A549 (cell line): ENCODE data around the gene SWAP70. TPM values are rescaled to one million over a fixed set of nuclear protein-coding genes. Genes with fewer than 3 reads are reported as not detected.

ENCODE experiments used
- ATAC-seq, 2 experiments: fragments of 200-7000 bp in 1 of 2; fragments of >200 bp in 1 of 2; cut with Nextera tagmentation in 1 of 2; cut with Tn5 transposase in 1 of 2; 3 replicates each; pipeline versions ENCODE4 v1.8.0 to v1.9.1; 2018 to 2020; ENCODE audit warnings: mild to moderate bottlenecking in 1 of 2, moderate library complexity in 1 of 2
- CTCF ChIA-PET: fragments of 300-600 bp; sonication (Branson Sonifier 250); formaldehyde crosslinking; extraction: SDS; loops from one replicate; lab custom pipeline; 2021; ENCODE audit warnings: antibody characterized with exemption, inconsistent platforms; lab: Yijun Ruan, JAX
- POLR2A ChIA-PET: fragments of 350-600 bp; formaldehyde crosslinking; extraction: SDS; loops from one replicate; lab custom pipeline; 2021; ENCODE audit warnings: antibody characterized with exemption, inconsistent platforms; lab: Yijun Ruan, JAX
- DNase-seq, 2 experiments: peaks; one replicate each; pipeline versions ENCODE4 v3.0.0 to v3.0.0-alpha.2; 2011 to 2016; ENCODE audit warnings: low read depth in 1 of 2, low spot score in 1 of 2
- FAIRE-seq: peaks from 2 replicates; lab custom pipeline; 2011; peaks lifted over from hg19 to GRCh38; lab: Jason Lieb, UNC
- H3K27ac ChIP-seq, 2 experiments: fragments of >200 bp; sonication (Bioruptor Twin); formaldehyde crosslinking; 3 replicates each; pipeline ENCODE4 v1.5.1; 2016 to 2017
- H3K4me1 ChIP-seq: fragments of >200 bp; sonication (Bioruptor Twin); formaldehyde crosslinking; 3 replicates; pipeline ENCODE4 v1.6.1; 2016
- H3K4me2 ChIP-seq: fragments of >200 bp; sonication (Bioruptor Twin); formaldehyde crosslinking; 3 replicates; pipeline ENCODE4 v1.6.1; 2016
- H3K4me3 ChIP-seq: fragments of >200 bp; sonication (Bioruptor Twin); formaldehyde crosslinking; 3 replicates; pipeline ENCODE4 v1.5.1; 2016
- H3K9me3 ChIP-seq: fragments of >200 bp; sonication (Bioruptor Twin); formaldehyde crosslinking; 3 replicates; pipeline ENCODE4 v1.6.1; 2016
- BCL3 ChIP-seq: fragments of >200 bp; sonication (Bioruptor Twin); formaldehyde crosslinking; IDR thresholded peaks from 3 replicates; pipeline ENCODE4 v1.6.1; 2016
- CBX8 ChIP-seq: fragments of 200-600 bp; sonication (generic); IDR thresholded peaks from 2 replicates; pipeline ENCODE4 v1.6.1; 2016
- CEBPB ChIP-seq, 2 experiments: fragments of >200 bp in 1 of 2; sonication (Bioruptor Twin) in 1 of 2; formaldehyde crosslinking in 1 of 2; IDR thresholded peaks; 2 replicates each; pipeline ENCODE4 v1.6.1; 2012 to 2016
- CHD2 ChIP-seq: fragments of 150-350 bp; IDR thresholded peaks from 2 replicates; pipeline ENCODE4 v1.6.1; 2014; ENCODE audit warnings: low read length; ENCODE audit not compliant: partially characterized antibody
- CHD4 ChIP-seq: fragments of 200-600 bp; sonication (generic); IDR thresholded peaks from 2 replicates; pipeline ENCODE4 v1.6.1; 2016; ENCODE audit warnings: antibody characterized with exemption, mild to moderate bottlenecking, borderline replicate concordance
- CTCF ChIP-seq: fragments of >200 bp; sonication (Bioruptor Twin); formaldehyde crosslinking; IDR thresholded peaks from 3 replicates; pipeline ENCODE4 v1.5.1; 2016
- ESRRA ChIP-seq: fragments of 150-350 bp; IDR thresholded peaks from 2 replicates; pipeline ENCODE4 v1.6.1; 2014; ENCODE audit warnings: mild to moderate bottlenecking, low read length, borderline replicate concordance
- FOXS1 ChIP-seq: fragments of 250-450 bp; sonication (Bioruptor Pico); IDR thresholded peaks from 2 replicates; pipeline ENCODE4 v1.5.0; 2020; ENCODE audit warnings: mild to moderate bottlenecking, moderate library complexity
- HDAC2 ChIP-seq: fragments of 200-600 bp; sonication (generic); IDR thresholded peaks from 2 replicates; pipeline ENCODE4 v1.6.1; 2016
- HES2 ChIP-seq: fragments of >200 bp; sonication (Bioruptor Twin); formaldehyde crosslinking; IDR thresholded peaks from 2 replicates; pipeline ENCODE4 v1.6.1; 2016
- HMGXB4 ChIP-seq: fragments of 250-450 bp; sonication (Bioruptor Pico); IDR thresholded peaks from 2 replicates; pipeline ENCODE4 v1.5.0; 2021; ENCODE audit warnings: mild to moderate bottlenecking, moderate library complexity, borderline replicate concordance
- HOXB13 ChIP-seq: fragments of 250-450 bp; sonication (Bioruptor Pico); IDR thresholded peaks from 2 replicates; pipeline ENCODE4 v1.5.0; 2020; ENCODE audit warnings: low read depth, mild to moderate bottlenecking, moderate library complexity
- JUNB ChIP-seq: fragments of >200 bp; sonication (Bioruptor Twin); formaldehyde crosslinking; IDR thresholded peaks from 2 replicates; pipeline ENCODE4 v1.6.1; 2016
- KDM5A ChIP-seq: fragments of 200-600 bp; sonication (generic); IDR thresholded peaks from 2 replicates; pipeline ENCODE4 v1.6.1; 2016; ENCODE audit warnings: antibody characterized with exemption, mild to moderate bottlenecking
- MAFK ChIP-seq: fragments of 450-650 bp; IDR thresholded peaks from 2 replicates; pipeline ENCODE4 v1.6.1; 2014; ENCODE audit not compliant: partially characterized antibody
- MAZ ChIP-seq: fragments of 150-350 bp; IDR thresholded peaks from 2 replicates; pipeline ENCODE4 v1.6.1; 2014; ENCODE audit warnings: antibody characterized with exemption, low read depth, low read length, borderline replicate concordance
- NPAS2 ChIP-seq: fragments of 250-450 bp; sonication (Bioruptor Pico); IDR thresholded peaks from 2 replicates; pipeline ENCODE4 v1.8.0; 2022; ENCODE audit warnings: mild to moderate bottlenecking, moderate library complexity, borderline replicate concordance
- NR3C1 ChIP-seq: fragments of >200 bp; sonication (Bioruptor Twin); formaldehyde crosslinking; IDR thresholded peaks from 3 replicates; pipeline ENCODE4 v1.6.1; 2017
- PHF8 ChIP-seq: fragments of 200-600 bp; sonication (generic); IDR thresholded peaks from 2 replicates; pipeline ENCODE4 v1.6.1; 2016; ENCODE audit warnings: low read depth, mild to moderate bottlenecking, antibody characterized with exemption, moderate library complexity, borderline replicate concordance
- POLR2AphosphoS2 ChIP-seq: conservative IDR thresholded peaks from 2 replicates; pipeline ENCODE4 v1.6.1; 2012; ENCODE audit warnings: low read length, improper control_type of control experiment, inconsistent platforms
- RAD21 ChIP-seq, 2 experiments: fragments of >200 bp in 1 of 2; sonication (Bioruptor Twin) in 1 of 2; formaldehyde crosslinking in 1 of 2; IDR thresholded peaks in 1 of 2; conservative IDR thresholded peaks in 1 of 2; 2 replicates in 1 of 2; 3 replicates in 1 of 2; pipeline ENCODE4 v1.6.1; 2012 to 2018; ENCODE audit warnings: inconsistent platforms in 1 of 2
- RCOR1 ChIP-seq: fragments of 150-350 bp; IDR thresholded peaks from 2 replicates; pipeline ENCODE4 v1.6.1; 2014; ENCODE audit warnings: antibody characterized with exemption, low read length, low read depth
- REST ChIP-seq: fragments of 200-600 bp; sonication (generic); IDR thresholded peaks from 2 replicates; pipeline ENCODE4 v1.6.1; 2016; ENCODE audit warnings: antibody characterized with exemption, mild to moderate bottlenecking, moderate library complexity
- RFX5 ChIP-seq: fragments of 450-650 bp; IDR thresholded peaks from 2 replicates; pipeline ENCODE4 v1.7.1; 2014; ENCODE audit warnings: antibody characterized with exemption, mild to moderate bottlenecking, moderate library complexity
- SREBF2 ChIP-seq: fragments of 450-650 bp; IDR thresholded peaks from 2 replicates; pipeline ENCODE4 v1.6.1; 2014; ENCODE audit warnings: mild to moderate bottlenecking, moderate library complexity
- TFCP2L1 ChIP-seq: fragments of 250-450 bp; sonication (Bioruptor Pico); IDR thresholded peaks from 2 replicates; pipeline ENCODE4 v1.5.0; 2021; ENCODE audit warnings: mild to moderate bottlenecking
- ZC3H11A ChIP-seq: fragments of 450-650 bp; IDR thresholded peaks from 2 replicates; pipeline ENCODE4 v1.6.1; 2014; ENCODE audit warnings: antibody characterized with exemption, mild to moderate bottlenecking
- WGBS: methylation state at CpG from one replicate; pipeline ENCODE4 v1.1.6; 2017; ENCODE audit errors: missing lambda C conversion rate; 5-methylcytosine and 5-hydroxymethylcytosine counted together
- polyA plus RNA-seq, 4 experiments: library from polyadenylated mRNA; depleted of rRNA in 3 of 4; stranded (reverse); fragments of >200 nt; fragmentation: RNase III in 1 of 4; extraction: RNeasy Plus Mini Kit Qiagen cat#74134 plus additional on column Dnase treatment in 1 of 4; gene quantifications; 2 replicates in 3 of 4; 3 replicates in 1 of 4; pipeline ENCODE4 v1.2.3, GENCODE V29; 2011 to 2017

SWAP70 gene
- polyA plus RNA-seq, 2 of the 4 experiments (the other 2 are of a cell fraction): 24.5 to 25.5 TPM

GRCh38 chr11:9617940-9618339, 45.9 kb upstream of the SWAP70 start:
- ChIA-PET POLR2A (interaction anchor here (1.7 kb wide), 1 partner anchor 19 kb away, joined by 4 read pairs; no protein-coding TSS in a partner anchor), CTCF (interaction anchor here (1.2 to 4.4 kb wide), 3 partner anchors 130 to 690 kb away, joined by 4 to 31 read pairs (median 6); no protein-coding TSS in a partner anchor)
- Histone ChIP-seq H3K4me2 (no peak overlapping the region), H3K4me1 (peaks cover 13% of the 10 kb centered on the region), H3K9me3 (no peaks in the 10 kb centered on the region), H3K27ac (no peak overlapping the region), H3K4me3 (no peak overlapping the region)
- peak in 1 of 2 experiments; percentile 40 for DNase-seq
- TF ChIP-seq CHD4 (no peak), ESRRA (no peak), RFX5 (no peak), PHF8 (no peak), NPAS2 (CRISPR knock-in tag) (no peak), ZC3H11A (no peak), CTCF (no peak), MAFK (no peak), KDM5A (no peak), RCOR1 (no peak), BCL3 (no peak), JUNB (no peak), REST (no peak), HDAC2 (no peak), POLR2AphosphoS2 (no peak)
- 77% methylated on average over 5 of the region's 5 CpGs for WGBS
- FAIRE-seq: no peak
- no peak for ATAC-seq

- H3K4me3 ChIP-seq: no peak overlapping the region
- H3K9me3 ChIP-seq: no peaks in the 10 kb centered on the region
- H3K4me1 ChIP-seq: peaks cover 8% of the 10 kb centered on the region
- FAIRE-seq: no peak
- DNase-seq: no peak
- 89% methylated on average over 1 of the region's 1 CpG for WGBS
- POLR2A ChIA-PET: no interaction called here
- no peak overlapping the region for H3K27ac ChIP-seq
- no peak for ATAC-seq
- no peak overlapping the region for H3K4me2 ChIP-seq
- CTCF ChIA-PET: interaction anchor here (1.0 to 4.4 kb wide), 2 partner anchors 18 to 129 kb away, joined by 5 to 31 read pairs; no protein-coding TSS in a partner anchor
- no peak for TF ChIP-seq CBX8
- TF ChIP-seq FOXS1: no peak
- no peak for TF ChIP-seq HES2
- TF ChIP-seq HOXB13 (CRISPR knock-in tag): no peak
- TF ChIP-seq HMGXB4 (CRISPR knock-in tag): no peak
- no peak for TF ChIP-seq TFCP2L1 (CRISPR knock-in tag)
- TF ChIP-seq MAFK: no peak
- TF ChIP-seq NR3C1: no peak
- no peak for TF ChIP-seq SREBF2
- TF ChIP-seq CTCF: no peak
- no peak for TF ChIP-seq RFX5
- no peak for TF ChIP-seq CEBPB (IDR thresholded peaks at IDR 0.05)
- no peak for TF ChIP-seq RAD21 (conservative IDR thresholded peaks at IDR 0.05 in 1 of 2, IDR thresholded peaks at IDR 0.05 in 1 of 2)
- no peak for TF ChIP-seq MAZ
- TF ChIP-seq CHD2: no peak
Measured at GRCh38 chr11:9619004-9619403, 44.9 kb upstream of the SWAP70 start.
